ENCODE measurements around the gene TRAF3.

Gene TRAF3

GRCh38 chr14:102752239-102752847 is 24.9 kb upstream of the TRAF3 start:
- TF ChIP-seq TAF1 (IDR thresholded peaks at IDR 0.05; ENCODE audit: borderline replicate concordance, insufficient read depth, low read length) (no peak), POLR2AphosphoS5 (IDR thresholded peaks at IDR 0.05; ENCODE audit: low read depth, low read length) (no peak), REST (IDR thresholded peaks at IDR 0.05; ENCODE audit: insufficient read depth in 1 of 2, low read depth in 2 of 2, low read length in 2 of 2) (no peak), FOXP2 (optimal IDR thresholded peaks at IDR 0.05; ENCODE audit: borderline replicate concordance, extremely low read depth, extremely low read length, insufficient read depth) (no peak), SIN3A (IDR thresholded peaks at IDR 0.05; ENCODE audit: borderline replicate concordance, insufficient read depth, low read length) (no peak)

- TF ChIP-seq POLR2AphosphoS5 (IDR thresholded peaks at IDR 0.05; ENCODE audit: low read depth, low read length): no peak
- TF ChIP-seq REST (IDR thresholded peaks at IDR 0.05; ENCODE audit: insufficient read depth in 1 of 2, low read depth in 2 of 2, low read length in 2 of 2): no peak
- no peak for TF ChIP-seq FOXP2 (optimal IDR thresholded peaks at IDR 0.05; ENCODE audit: borderline replicate concordance, extremely low read depth, extremely low read length, insufficient read depth)
- no peak for TF ChIP-seq SIN3A (IDR thresholded peaks at IDR 0.05; ENCODE audit: borderline replicate concordance, insufficient read depth, low read length)
- no peak for TF ChIP-seq TAF1 (IDR thresholded peaks at IDR 0.05; ENCODE audit: borderline replicate concordance, insufficient read depth, low read length)
Observed at GRCh38 chr14:102754370-102755262, 22.6 kb upstream of the TRAF3 start.

GRCh38 chr14:102757646-102758045 is 19.6 kb upstream of the TRAF3 start:
- TF ChIP-seq SIN3A (IDR thresholded peaks at IDR 0.05; ENCODE audit: borderline replicate concordance, insufficient read depth, low read length) (no peak), POLR2AphosphoS5 (IDR thresholded peaks at IDR 0.05; ENCODE audit: low read depth, low read length) (no peak), FOXP2 (optimal IDR thresholded peaks at IDR 0.05; ENCODE audit: borderline replicate concordance, extremely low read depth, extremely low read length, insufficient read depth) (no peak)

GRCh38 chr14:102758087-102758486 is 19.2 kb upstream of the TRAF3 start:
- no peak for TF ChIP-seq FOXP2 (optimal IDR thresholded peaks at IDR 0.05; ENCODE audit: borderline replicate concordance, extremely low read depth, extremely low read length, insufficient read depth)
- TF ChIP-seq SIN3A (IDR thresholded peaks at IDR 0.05; ENCODE audit: borderline replicate concordance, insufficient read depth, low read length): no peak
- TF ChIP-seq REST (IDR thresholded peaks at IDR 0.05; ENCODE audit: insufficient read depth in 1 of 2, low read depth in 2 of 2, low read length in 2 of 2): no peak
- TF ChIP-seq TAF1 (IDR thresholded peaks at IDR 0.05; ENCODE audit: borderline replicate concordance, insufficient read depth, low read length): no peak
- no peak for TF ChIP-seq POLR2AphosphoS5 (IDR thresholded peaks at IDR 0.05; ENCODE audit: low read depth, low read length)

GRCh38 chr14:102759456-102760187 is 17.6 kb upstream of the TRAF3 start:
- no peak for TF ChIP-seq TAF1 (IDR thresholded peaks at IDR 0.05; ENCODE audit: borderline replicate concordance, insufficient read depth, low read length)
- no peak for TF ChIP-seq POLR2AphosphoS5 (IDR thresholded peaks at IDR 0.05; ENCODE audit: low read depth, low read length)
- no peak for TF ChIP-seq REST (IDR thresholded peaks at IDR 0.05; ENCODE audit: insufficient read depth in 1 of 2, low read depth in 2 of 2, low read length in 2 of 2)
- no peak for TF ChIP-seq SIN3A (IDR thresholded peaks at IDR 0.05; ENCODE audit: borderline replicate concordance, insufficient read depth, low read length)
